OCI-LY7 (cell line): Measurements from ENCODE around the gene GREM1. TPM values are rescaled to one million over a fixed set of nuclear protein-coding genes. Genes with fewer than 3 reads are reported as not detected.

Experiments
- BruUV-seq: library from RNA; stranded (reverse); fragments of 400-500 nt; replicated peaks from 2 replicates; lab custom pipeline; 2021; lab: Mats Ljungman, UMichigan
- CTCF ChIA-PET: fragments of 300-600 bp; sonication (Branson Sonifier 250); formaldehyde crosslinking; loops from one replicate; lab custom pipeline; 2022; ENCODE audit warnings: antibody characterized with exemption; ENCODE audit not compliant: unreplicated experiment; lab: Charles Lee
- POLR2A ChIA-PET: fragments of 300-600 bp; sonication (Branson Sonifier 250); formaldehyde crosslinking; loops from one replicate; lab custom pipeline; 2022; ENCODE audit warnings: antibody characterized with exemption; lab: Charles Lee
- DNase-seq: peaks from one replicate; pipeline ENCODE4 v3.0.0-alpha.2; 2015; ENCODE audit warnings: low spot score
- H2AFZ ChIP-seq: fragments of 200-600 bp; sonication (generic), shearing (Covaris generic); 2 replicates; pipeline ENCODE4 v1.6.1; 2014; ENCODE audit warnings: mild to moderate bottlenecking, antibody characterized with exemption, low read length, moderate library complexity
- H3K27ac ChIP-seq: fragments of 200-600 bp; sonication (generic); 2 replicates; pipeline ENCODE4 v1.5.1; 2014; ENCODE audit warnings: mixed run types, low read depth, mild to moderate bottlenecking, moderate library complexity, low read length, inconsistent platforms; ENCODE audit not compliant: poor library complexity, severe bottlenecking
- H3K36me3 ChIP-seq: fragments of 200-600 bp; sonication (generic); 2 replicates; pipeline ENCODE4 v1.6.1; 2014; ENCODE audit warnings: mild to moderate bottlenecking, antibody characterized with exemption, low read length, moderate library complexity, mixed read lengths; ENCODE audit not compliant: insufficient read depth
- H3K4me1 ChIP-seq: fragments of 200-600 bp; sonication (generic); 2 replicates; pipeline ENCODE4 v1.5.1; 2014; ENCODE audit warnings: mild to moderate bottlenecking, low read length; ENCODE audit not compliant: insufficient read depth, poor library complexity, severe bottlenecking
- H3K4me2 ChIP-seq: fragments of 200-600 bp; sonication (generic); 2 replicates; pipeline ENCODE4 v1.6.1; 2014; ENCODE audit warnings: mild to moderate bottlenecking, low read length
- H3K4me3 ChIP-seq: fragments of 200-600 bp; sonication (generic); 2 replicates; pipeline ENCODE4 v1.5.1; 2014; ENCODE audit warnings: mild to moderate bottlenecking, low read depth, low read length; ENCODE audit not compliant: poor library complexity, severe bottlenecking
- H3K79me2 ChIP-seq: fragments of 200-600 bp; sonication (generic); 2 replicates; pipeline ENCODE4 v1.6.1; 2016; ENCODE audit warnings: low read depth, mild to moderate bottlenecking, low read length, moderate library complexity, mixed read lengths; ENCODE audit not compliant: insufficient read depth
- H3K9me2 ChIP-seq: fragments of 200-600 bp; sonication (generic); 2 replicates; pipeline ENCODE4 v1.6.1; 2016; ENCODE audit warnings: mild to moderate bottlenecking, low read length, mixed read lengths; ENCODE audit not compliant: insufficient read depth
- H3K9me3 ChIP-seq: fragments of 200-600 bp; sonication (generic); 2 replicates; pipeline ENCODE4 v1.6.1; 2014; ENCODE audit warnings: mild to moderate bottlenecking, mixed run types, low read length, mixed read lengths
- H4K20me1 ChIP-seq: fragments of 200-600 bp; sonication (generic); 2 replicates; pipeline ENCODE4 v1.6.1; 2014; ENCODE audit warnings: mild to moderate bottlenecking, antibody characterized with exemption, low read length, moderate library complexity, mixed read lengths; ENCODE audit not compliant: insufficient read depth
- EZH2phosphoT487 ChIP-seq: fragments of 200-600 bp; sonication (generic); IDR thresholded peaks from 2 replicates; pipeline ENCODE4 v1.6.1; 2018; ENCODE audit warnings: low read depth, borderline replicate concordance, mild to moderate bottlenecking, mixed run types, antibody characterized with exemption, low read length, moderate library complexity, mixed read lengths
- intact Hi-C: fragments of 100-400 bp; cut with micrococcal nuclease; formaldehyde crosslinking; loops from one replicate; pipeline ENCODE4 v1.10.0; 2022; ENCODE audit not compliant: unreplicated experiment
- total RNA-seq, 2 experiments: library from RNA; depleted of rRNA in 1 of 2; stranded (reverse); fragments of >200 nt in 1 of 2; shearing (Covaris generic) in 1 of 2; gene quantifications; 2 replicates each; pipeline ENCODE4 v1.2.3, GENCODE V29; 2014 to 2022
- TF ChIP-seq, protein P1 (sequence below): fragments of 200-600 bp; sonication (generic); conservative IDR thresholded peaks from 2 replicates; pipeline ENCODE4 v1.5.1; 2014; ENCODE audit warnings: mild to moderate bottlenecking, antibody characterized with exemption, low read length, moderate library complexity, mixed read lengths

GREM1 gene
- total RNA-seq, 2 experiments from 2014 or later, result not detected

DNA sequence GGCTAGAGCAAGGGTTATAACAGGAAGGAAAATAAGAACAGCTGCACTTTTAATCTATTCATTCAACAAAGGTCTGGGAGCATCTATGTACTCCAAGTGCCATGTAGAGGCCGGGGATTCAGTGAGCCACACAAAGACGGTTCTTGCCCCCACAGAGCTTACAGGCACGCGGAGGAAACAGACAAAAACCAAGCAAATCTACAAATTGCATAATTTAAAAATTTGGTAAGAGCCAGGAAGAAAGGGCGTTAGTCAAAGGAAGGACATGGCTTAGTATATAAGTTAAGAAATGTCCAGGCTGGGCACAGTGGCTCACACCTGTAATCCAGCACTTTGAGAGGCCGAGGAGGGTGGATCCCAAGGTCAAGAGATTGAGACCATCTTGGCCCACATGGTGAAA lies 10.4 kb upstream of the GREM1 start:
- H3K4me1 ChIP-seq, result no peaks in the 10 kb centered on the region
- no peaks in the 10 kb centered on the region for H3K9me3 ChIP-seq
- ChIA-PET POLR2A (interaction anchor here (0.6 kb wide), 1 partner anchor 19 kb away, joined by 5 read pairs; no protein-coding TSS in a partner anchor), CTCF (no interaction called here)
- H2AFZ ChIP-seq, result no peak overlapping the region
- intact Hi-C loops, result no loop called here
- H3K9me2 ChIP-seq, result no peaks in the 10 kb centered on the region
- no peak for DNase-seq
- no peaks in the 10 kb centered on the region for H4K20me1 ChIP-seq
- H3K4me2 ChIP-seq, result no peak overlapping the region
- no peaks in the 10 kb centered on the region for H3K36me3 ChIP-seq
- H3K4me3 ChIP-seq, result no peak overlapping the region
- TF ChIP-seq, protein P1, sequence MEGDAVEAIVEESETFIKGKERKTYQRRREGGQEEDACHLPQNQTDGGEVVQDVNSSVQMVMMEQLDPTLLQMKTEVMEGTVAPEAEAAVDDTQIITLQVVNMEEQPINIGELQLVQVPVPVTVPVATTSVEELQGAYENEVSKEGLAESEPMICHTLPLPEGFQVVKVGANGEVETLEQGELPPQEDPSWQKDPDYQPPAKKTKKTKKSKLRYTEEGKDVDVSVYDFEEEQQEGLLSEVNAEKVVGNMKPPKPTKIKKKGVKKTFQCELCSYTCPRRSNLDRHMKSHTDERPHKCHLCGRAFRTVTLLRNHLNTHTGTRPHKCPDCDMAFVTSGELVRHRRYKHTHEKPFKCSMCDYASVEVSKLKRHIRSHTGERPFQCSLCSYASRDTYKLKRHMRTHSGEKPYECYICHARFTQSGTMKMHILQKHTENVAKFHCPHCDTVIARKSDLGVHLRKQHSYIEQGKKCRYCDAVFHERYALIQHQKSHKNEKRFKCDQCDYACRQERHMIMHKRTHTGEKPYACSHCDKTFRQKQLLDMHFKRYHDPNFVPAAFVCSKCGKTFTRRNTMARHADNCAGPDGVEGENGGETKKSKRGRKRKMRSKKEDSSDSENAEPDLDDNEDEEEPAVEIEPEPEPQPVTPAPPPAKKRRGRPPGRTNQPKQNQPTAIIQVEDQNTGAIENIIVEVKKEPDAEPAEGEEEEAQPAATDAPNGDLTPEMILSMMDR, result no peak
- TF ChIP-seq EZH2phosphoT487, result no peak
- H3K27ac ChIP-seq, result no peak overlapping the region
- no peaks in the 10 kb centered on the region for H3K79me2 ChIP-seq
- BruUV-seq, result no TSS peak

DNA sequence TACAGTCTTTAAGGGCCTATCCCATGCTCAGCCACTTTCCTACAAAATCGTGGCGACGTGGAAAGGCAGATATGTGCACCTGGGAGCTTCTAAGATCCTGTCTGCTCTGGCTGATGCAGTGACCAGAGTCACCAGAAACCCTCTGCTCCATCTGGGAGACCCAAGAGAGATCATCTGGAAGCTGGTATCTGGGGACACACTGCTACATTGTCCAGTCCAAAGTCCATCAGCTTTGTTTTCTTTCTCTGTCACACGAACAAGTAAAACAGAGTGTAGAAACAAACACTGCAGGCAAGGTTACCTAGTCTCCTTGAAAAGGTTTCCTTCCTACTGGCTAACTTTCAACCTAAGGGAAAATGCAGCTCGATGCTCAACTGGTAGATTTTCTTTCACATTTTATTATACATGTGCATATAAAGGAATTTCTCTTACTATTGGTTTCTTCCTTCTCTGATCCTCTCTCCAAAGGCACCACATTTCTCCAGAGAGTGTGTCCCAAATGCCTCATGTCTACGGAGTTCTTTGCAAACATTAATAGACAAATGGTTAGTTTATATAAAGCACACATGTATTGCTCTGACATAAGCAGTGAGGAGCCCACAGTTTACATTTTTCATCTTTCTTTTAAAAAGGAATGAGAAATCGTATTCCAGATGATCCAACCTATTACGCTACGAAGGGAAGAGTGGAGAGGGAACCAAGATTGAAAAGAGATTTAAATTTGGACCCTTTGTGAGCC lies 8.3 kb upstream of the GREM1 start:
- no peaks in the 10 kb centered on the region for H3K36me3 ChIP-seq
- no peak for DNase-seq
- H4K20me1 ChIP-seq, result no peaks in the 10 kb centered on the region
- ChIA-PET POLR2A (no interaction called here), CTCF (no interaction called here)
- no peak overlapping the region for H3K4me3 ChIP-seq
- H3K4me1 ChIP-seq, result no peaks in the 10 kb centered on the region
- TF ChIP-seq, protein P1, result no peak
- no peak for TF ChIP-seq EZH2phosphoT487
- no peaks in the 10 kb centered on the region for H3K9me3 ChIP-seq
- no TSS peak for BruUV-seq
- no peaks in the 10 kb centered on the region for H3K79me2 ChIP-seq
- H2AFZ ChIP-seq, result no peak overlapping the region
- H3K9me2 ChIP-seq, result no peaks in the 10 kb centered on the region
- no peak overlapping the region for H3K27ac ChIP-seq
- H3K4me2 ChIP-seq, result no peak overlapping the region
- intact Hi-C loops, result no loop called here

DNA sequence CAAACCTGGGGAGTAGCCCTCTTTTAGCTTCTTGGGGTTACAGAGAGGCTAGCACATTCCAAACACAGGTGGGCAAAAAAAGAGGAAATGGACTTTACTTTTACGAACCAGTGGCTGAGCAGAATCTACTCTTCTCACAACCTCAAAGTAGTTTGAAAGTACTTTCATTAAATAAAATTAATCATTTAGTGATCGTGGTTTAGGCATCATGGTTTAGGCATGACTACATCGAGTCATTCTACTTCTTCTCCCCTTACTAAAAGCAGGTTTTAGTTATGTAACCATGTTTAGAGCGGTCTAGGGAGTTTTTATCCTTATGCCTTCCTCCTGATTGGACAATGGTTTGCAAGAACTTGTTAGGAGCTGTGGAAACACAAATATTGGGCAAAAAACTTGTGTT lies 2.5 kb upstream of the GREM1 start:
- Histone ChIP-seq H3K36me3 (no peaks in the 10 kb centered on the region), H3K4me1 (no peaks in the 10 kb centered on the region), H4K20me1 (no peaks in the 10 kb centered on the region), H3K4me2 (no peak overlapping the region), H3K4me3 (no peak overlapping the region), H2AFZ (no peak overlapping the region), H3K79me2 (no peaks in the 10 kb centered on the region), H3K9me3 (no peaks in the 10 kb centered on the region), H3K27ac (no peak overlapping the region), H3K9me2 (no peaks in the 10 kb centered on the region)
- ChIA-PET POLR2A (no interaction called here), CTCF (no interaction called here)
- no peak for DNase-seq
- no peak for TF ChIP-seq EZH2phosphoT487
- TF ChIP-seq, protein P1, result no peak
- BruUV-seq, result no TSS peak
- intact Hi-C loops, result no loop called here
